Measurements from ENCODE around the gene ABCC8.
"Not testable (repeated sequence)": the region's sequence is repeated elsewhere in the genome, so short reads cannot be mapped to it uniquely, and the experiment has no call there.

The ABCC8 gene

GRCh38 chr11:17463546-17464174 lies 13.0 kb downstream of the ABCC8 start:
- ATAC-seq, result no peak

- ATAC-seq, result no peak
These were observed 13.7 kb downstream of the ABCC8 start for GRCh38 chr11:17462940-17463339.

GRCh38 chr11:17460406-17460805 lies 16.2 kb downstream of the ABCC8 start:
- no peak for ATAC-seq

GRCh38 chr11:17459236-17459896 lies 17.3 kb downstream of the ABCC8 start:
- ATAC-seq, result no peak

- no peak for ATAC-seq
These were observed 18.4 kb downstream of the ABCC8 start for GRCh38 chr11:17458268-17458667.

- ATAC-seq, result no peak
These were observed 19.1 kb downstream of the ABCC8 start for GRCh38 chr11:17457396-17458173.

GRCh38 chr11:17452668-17453067 lies 24.0 kb downstream of the ABCC8 start:
- no peak for ATAC-seq

GRCh38 chr11:17449158-17449557 lies 27.5 kb downstream of the ABCC8 start:
- no peak for ATAC-seq

GRCh38 chr11:17446482-17446881 lies 30.2 kb downstream of the ABCC8 start:
- ATAC-seq, result no peak

- no peak for ATAC-seq
These were observed 31.3 kb downstream of the ABCC8 start for GRCh38 chr11:17445240-17445795.

- ATAC-seq, result no peak
These were observed 32.5 kb downstream of the ABCC8 start for GRCh38 chr11:17443926-17444690.

- ATAC-seq, result no peak
These were observed 33.2 kb downstream of the ABCC8 start for GRCh38 chr11:17443423-17443822.

GRCh38 chr11:17443000-17443399 lies 33.6 kb downstream of the ABCC8 start:
- ATAC-seq, result no peak

GRCh38 chr11:17439316-17439782 lies 37.3 kb downstream of the ABCC8 start:
- no peak for ATAC-seq

- no peak for ATAC-seq
These were observed 39.3 kb downstream of the ABCC8 start for GRCh38 chr11:17437366-17437765.

- no peak for ATAC-seq
These were observed 42.5 kb downstream of the ABCC8 start for GRCh38 chr11:17434108-17434507.

- no peak for ATAC-seq
These were observed 44.6 kb downstream of the ABCC8 start for GRCh38 chr11:17432002-17432401.

- no peak for ATAC-seq
These were observed 45.5 kb downstream of the ABCC8 start for GRCh38 chr11:17431139-17431538.

GRCh38 chr11:17430616-17431015 lies 46.0 kb downstream of the ABCC8 start:
- no peak for ATAC-seq

GRCh38 chr11:17428925-17429324 lies 47.7 kb downstream of the ABCC8 start:
- ATAC-seq, result no peak

GRCh38 chr11:17428261-17428660 lies 48.4 kb downstream of the ABCC8 start:
- no peak for ATAC-seq

- not testable (repeated sequence) for ATAC-seq
These were observed 50.4 kb downstream of the ABCC8 start for GRCh38 chr11:17426233-17426632.
